ENCODE measurements around the gene PDZD7.

DNA sequence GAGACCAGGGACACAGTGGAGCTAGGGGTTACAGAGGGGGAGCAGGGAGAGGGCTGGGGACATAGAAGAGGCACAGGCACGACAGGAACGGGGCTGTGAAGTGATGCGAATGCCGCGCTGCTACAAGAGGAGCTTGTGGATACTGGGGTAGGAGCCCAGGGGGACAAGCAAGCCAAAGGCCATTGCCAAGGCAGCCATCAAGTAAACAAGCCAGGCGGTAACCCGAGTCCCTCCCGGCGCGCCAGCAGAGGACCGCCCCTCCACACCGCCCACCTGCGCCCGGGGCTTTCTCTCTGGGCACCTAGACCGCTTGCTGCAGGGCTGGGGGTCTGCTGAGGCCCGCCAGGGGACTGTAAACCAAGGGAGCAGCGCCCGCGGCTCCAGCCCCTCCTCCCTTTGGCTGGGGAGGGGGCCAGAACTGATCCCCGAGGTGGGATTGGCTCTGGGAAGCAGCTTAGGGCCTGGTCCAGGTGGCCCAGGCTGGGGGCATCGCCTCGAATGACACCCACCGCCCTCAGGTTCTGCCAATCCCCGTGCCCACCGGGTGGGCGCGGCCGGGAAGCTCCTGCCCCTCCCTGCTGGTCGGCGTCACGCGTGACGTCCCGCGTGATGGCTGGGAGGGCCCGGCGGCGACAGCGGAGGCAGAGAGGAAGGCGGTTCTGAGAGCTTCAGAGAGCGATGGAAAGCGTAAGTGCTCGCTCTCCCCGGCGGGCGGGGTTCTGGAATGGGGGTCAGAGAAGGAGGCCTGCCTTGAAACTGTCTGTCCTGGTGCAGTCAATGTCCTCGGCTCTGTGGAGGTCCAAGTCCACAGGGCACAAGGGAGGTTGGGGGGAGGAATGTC, 1.1 kb upstream of the PDZD7 start:
- TF ChIP-seq, protein P1, sequence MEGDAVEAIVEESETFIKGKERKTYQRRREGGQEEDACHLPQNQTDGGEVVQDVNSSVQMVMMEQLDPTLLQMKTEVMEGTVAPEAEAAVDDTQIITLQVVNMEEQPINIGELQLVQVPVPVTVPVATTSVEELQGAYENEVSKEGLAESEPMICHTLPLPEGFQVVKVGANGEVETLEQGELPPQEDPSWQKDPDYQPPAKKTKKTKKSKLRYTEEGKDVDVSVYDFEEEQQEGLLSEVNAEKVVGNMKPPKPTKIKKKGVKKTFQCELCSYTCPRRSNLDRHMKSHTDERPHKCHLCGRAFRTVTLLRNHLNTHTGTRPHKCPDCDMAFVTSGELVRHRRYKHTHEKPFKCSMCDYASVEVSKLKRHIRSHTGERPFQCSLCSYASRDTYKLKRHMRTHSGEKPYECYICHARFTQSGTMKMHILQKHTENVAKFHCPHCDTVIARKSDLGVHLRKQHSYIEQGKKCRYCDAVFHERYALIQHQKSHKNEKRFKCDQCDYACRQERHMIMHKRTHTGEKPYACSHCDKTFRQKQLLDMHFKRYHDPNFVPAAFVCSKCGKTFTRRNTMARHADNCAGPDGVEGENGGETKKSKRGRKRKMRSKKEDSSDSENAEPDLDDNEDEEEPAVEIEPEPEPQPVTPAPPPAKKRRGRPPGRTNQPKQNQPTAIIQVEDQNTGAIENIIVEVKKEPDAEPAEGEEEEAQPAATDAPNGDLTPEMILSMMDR (IDR thresholded peaks at IDR 0.05; ENCODE audit: low read depth, low read length, missing input control), result no peak
- no peak for TF ChIP-seq GABPA (IDR thresholded peaks at IDR 0.05 in 1 of 2, conservative IDR thresholded peaks at IDR 0.05 in 1 of 2)
- TF ChIP-seq JUND (IDR thresholded peaks at IDR 0.05), result no peak
- TF ChIP-seq, protein P2, sequence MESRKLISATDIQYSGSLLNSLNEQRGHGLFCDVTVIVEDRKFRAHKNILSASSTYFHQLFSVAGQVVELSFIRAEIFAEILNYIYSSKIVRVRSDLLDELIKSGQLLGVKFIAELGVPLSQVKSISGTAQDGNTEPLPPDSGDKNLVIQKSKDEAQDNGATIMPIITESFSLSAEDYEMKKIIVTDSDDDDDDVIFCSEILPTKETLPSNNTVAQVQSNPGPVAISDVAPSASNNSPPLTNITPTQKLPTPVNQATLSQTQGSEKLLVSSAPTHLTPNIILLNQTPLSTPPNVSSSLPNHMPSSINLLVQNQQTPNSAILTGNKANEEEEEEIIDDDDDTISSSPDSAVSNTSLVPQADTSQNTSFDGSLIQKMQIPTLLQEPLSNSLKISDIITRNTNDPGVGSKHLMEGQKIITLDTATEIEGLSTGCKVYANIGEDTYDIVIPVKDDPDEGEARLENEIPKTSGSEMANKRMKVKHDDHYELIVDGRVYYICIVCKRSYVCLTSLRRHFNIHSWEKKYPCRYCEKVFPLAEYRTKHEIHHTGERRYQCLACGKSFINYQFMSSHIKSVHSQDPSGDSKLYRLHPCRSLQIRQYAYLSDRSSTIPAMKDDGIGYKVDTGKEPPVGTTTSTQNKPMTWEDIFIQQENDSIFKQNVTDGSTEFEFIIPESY (IDR thresholded peaks at IDR 0.05), result no peak
- TF ChIP-seq YY1 (IDR thresholded peaks at IDR 0.05), result peak; percentile 22
- TF ChIP-seq, protein P3, sequence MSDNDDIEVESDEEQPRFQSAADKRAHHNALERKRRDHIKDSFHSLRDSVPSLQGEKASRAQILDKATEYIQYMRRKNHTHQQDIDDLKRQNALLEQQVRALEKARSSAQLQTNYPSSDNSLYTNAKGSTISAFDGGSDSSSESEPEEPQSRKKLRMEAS (IDR thresholded peaks at IDR 0.05), result no peak
- TF ChIP-seq, protein P4, sequence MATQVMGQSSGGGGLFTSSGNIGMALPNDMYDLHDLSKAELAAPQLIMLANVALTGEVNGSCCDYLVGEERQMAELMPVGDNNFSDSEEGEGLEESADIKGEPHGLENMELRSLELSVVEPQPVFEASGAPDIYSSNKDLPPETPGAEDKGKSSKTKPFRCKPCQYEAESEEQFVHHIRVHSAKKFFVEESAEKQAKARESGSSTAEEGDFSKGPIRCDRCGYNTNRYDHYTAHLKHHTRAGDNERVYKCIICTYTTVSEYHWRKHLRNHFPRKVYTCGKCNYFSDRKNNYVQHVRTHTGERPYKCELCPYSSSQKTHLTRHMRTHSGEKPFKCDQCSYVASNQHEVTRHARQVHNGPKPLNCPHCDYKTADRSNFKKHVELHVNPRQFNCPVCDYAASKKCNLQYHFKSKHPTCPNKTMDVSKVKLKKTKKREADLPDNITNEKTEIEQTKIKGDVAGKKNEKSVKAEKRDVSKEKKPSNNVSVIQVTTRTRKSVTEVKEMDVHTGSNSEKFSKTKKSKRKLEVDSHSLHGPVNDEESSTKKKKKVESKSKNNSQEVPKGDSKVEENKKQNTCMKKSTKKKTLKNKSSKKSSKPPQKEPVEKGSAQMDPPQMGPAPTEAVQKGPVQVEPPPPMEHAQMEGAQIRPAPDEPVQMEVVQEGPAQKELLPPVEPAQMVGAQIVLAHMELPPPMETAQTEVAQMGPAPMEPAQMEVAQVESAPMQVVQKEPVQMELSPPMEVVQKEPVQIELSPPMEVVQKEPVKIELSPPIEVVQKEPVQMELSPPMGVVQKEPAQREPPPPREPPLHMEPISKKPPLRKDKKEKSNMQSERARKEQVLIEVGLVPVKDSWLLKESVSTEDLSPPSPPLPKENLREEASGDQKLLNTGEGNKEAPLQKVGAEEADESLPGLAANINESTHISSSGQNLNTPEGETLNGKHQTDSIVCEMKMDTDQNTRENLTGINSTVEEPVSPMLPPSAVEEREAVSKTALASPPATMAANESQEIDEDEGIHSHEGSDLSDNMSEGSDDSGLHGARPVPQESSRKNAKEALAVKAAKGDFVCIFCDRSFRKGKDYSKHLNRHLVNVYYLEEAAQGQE (IDR thresholded peaks at IDR 0.05), result no peak
- TF ChIP-seq FOXA1 (IDR thresholded peaks at IDR 0.05), result no peak
- TF ChIP-seq, protein P5, sequence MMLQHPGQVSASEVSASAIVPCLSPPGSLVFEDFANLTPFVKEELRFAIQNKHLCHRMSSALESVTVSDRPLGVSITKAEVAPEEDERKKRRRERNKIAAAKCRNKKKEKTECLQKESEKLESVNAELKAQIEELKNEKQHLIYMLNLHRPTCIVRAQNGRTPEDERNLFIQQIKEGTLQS (IDR thresholded peaks at IDR 0.05), result no peak
- peak; percentile 7 for TF ChIP-seq SP1 (IDR thresholded peaks at IDR 0.05)
- TF ChIP-seq RAD21 (IDR thresholded peaks at IDR 0.05), result no peak
